Astrocyte (in vitro differentiated cells and primary cell): ENCODE results near the gene DOCK2.

Experiments
- EZH2 ChIP-seq: IDR thresholded peaks from 2 replicates; pipeline ENCODE4 v1.6.1; 2012; ENCODE audit warnings: mild to moderate bottlenecking, low read length, inconsistent platforms; ENCODE audit not compliant: insufficient read depth
- TF ChIP-seq, protein P1 (sequence below): IDR thresholded peaks from 2 replicates; pipeline ENCODE4 v1.5.1; 2011; ENCODE audit warnings: low read depth, mild to moderate bottlenecking, inconsistent platforms, low read length, moderate library complexity; ENCODE audit not compliant: insufficient read depth

DNA sequence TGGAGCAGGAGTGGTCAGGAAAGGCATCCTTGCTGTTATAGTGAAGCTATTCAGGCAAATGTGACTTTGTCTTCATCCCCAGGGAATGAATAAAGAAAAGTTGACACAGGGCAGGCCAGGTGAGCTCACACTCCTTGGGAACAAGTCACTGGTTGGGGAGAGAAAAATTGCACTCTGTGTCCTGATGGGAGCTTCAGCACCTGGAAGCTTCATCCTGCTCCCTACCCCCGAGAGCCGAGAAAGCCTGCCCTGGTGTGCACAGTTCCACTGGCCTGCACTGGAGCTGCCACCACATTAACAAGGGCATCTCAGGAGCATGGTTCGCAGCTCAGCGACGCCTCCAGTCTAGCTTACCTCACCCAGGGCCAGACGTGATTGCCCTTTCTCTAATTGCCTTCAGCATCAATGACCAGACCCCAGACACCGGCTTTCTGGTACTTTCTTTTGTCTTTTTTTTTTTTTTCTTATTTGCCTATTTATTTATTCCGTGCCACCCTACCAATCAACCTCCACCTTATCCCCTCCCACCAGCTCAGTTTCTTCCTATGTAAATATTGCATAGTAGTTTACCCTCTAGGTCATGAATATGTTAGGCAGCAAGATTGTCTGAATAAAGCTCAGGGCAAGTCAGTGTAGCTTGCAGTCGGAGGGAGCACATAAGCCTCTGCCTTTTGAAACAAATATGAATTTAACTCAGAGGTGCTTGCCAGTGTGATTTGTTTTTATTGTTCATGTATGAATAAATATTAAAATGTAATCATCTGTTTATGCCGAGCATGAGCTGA lies 87.4 kb downstream of the DOCK2 start:
- TF ChIP-seq, protein P1, sequence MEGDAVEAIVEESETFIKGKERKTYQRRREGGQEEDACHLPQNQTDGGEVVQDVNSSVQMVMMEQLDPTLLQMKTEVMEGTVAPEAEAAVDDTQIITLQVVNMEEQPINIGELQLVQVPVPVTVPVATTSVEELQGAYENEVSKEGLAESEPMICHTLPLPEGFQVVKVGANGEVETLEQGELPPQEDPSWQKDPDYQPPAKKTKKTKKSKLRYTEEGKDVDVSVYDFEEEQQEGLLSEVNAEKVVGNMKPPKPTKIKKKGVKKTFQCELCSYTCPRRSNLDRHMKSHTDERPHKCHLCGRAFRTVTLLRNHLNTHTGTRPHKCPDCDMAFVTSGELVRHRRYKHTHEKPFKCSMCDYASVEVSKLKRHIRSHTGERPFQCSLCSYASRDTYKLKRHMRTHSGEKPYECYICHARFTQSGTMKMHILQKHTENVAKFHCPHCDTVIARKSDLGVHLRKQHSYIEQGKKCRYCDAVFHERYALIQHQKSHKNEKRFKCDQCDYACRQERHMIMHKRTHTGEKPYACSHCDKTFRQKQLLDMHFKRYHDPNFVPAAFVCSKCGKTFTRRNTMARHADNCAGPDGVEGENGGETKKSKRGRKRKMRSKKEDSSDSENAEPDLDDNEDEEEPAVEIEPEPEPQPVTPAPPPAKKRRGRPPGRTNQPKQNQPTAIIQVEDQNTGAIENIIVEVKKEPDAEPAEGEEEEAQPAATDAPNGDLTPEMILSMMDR: no peak
- no peak for TF ChIP-seq EZH2
